HEK293 (cell line): ENCODE results near the gene HLA-C.

Experiments used
- CTCF ChIA-PET: fragments of 350-600 bp; formaldehyde crosslinking; extraction: SDS; loops from one replicate; lab custom pipeline; 2021; ENCODE audit warnings: antibody characterized with exemption; lab: Yijun Ruan, JAX
- POLR2A ChIA-PET: fragments of 300-600 bp; formaldehyde crosslinking; extraction: SDS; loops from one replicate; lab custom pipeline; 2020; ENCODE audit warnings: antibody characterized with exemption, inconsistent platforms; lab: Yijun Ruan, JAX
- H3K27ac ChIP-seq: fragments of 200-500 bp; sonication (Bioruptor generic); 2 replicates; pipeline ENCODE4 v1.5.1; 2014; ENCODE audit warnings: low read depth, low read length, control low read depth, inconsistent platforms; ENCODE audit errors: extremely low read depth
- H3K36me3 ChIP-seq, 2 experiments: fragments of 200-500 bp in 1 of 2; sonication (Bioruptor generic) in 1 of 2; 1 replicate in 1 of 2; 2 replicates in 1 of 2; pipeline ENCODE4 v1.5.1; 2014 to 2017; ENCODE audit warnings: inconsistent platforms in 2 of 2, low read length in 2 of 2; ENCODE audit not compliant: control insufficient read depth in 2 of 2, insufficient read depth in 1 of 2
- H3K4me1 ChIP-seq: fragments of 200-500 bp; sonication (Bioruptor generic); 2 replicates; pipeline ENCODE4 v1.5.1; 2014; ENCODE audit warnings: mild to moderate bottlenecking, low read length, inconsistent platforms; ENCODE audit not compliant: control insufficient read depth, insufficient read depth
- H3K4me3 ChIP-seq: 2 replicates; pipeline ENCODE4 v1.5.1; 2011; ENCODE audit warnings: low read depth, mild to moderate bottlenecking, control low read depth, low read length, moderate library complexity
- H3K9me3 ChIP-seq: fragments of 200-500 bp; sonication (Bioruptor generic); 2 replicates; pipeline ENCODE4 v1.5.1; 2014; ENCODE audit warnings: low read depth, low read length, inconsistent platforms; ENCODE audit not compliant: control insufficient read depth, insufficient read depth
- FEZF1 ChIP-seq: fragments of 450-650 bp; formaldehyde crosslinking; IDR thresholded peaks from 2 replicates; pipeline ENCODE4 v1.5.1; 2016; ENCODE audit warnings: missing biosample characterization, missing genetic modification characterization
- INSM2 ChIP-seq: fragments of 450-650 bp; formaldehyde crosslinking; IDR thresholded peaks from 2 replicates; pipeline ENCODE4 v1.5.1; 2016; ENCODE audit warnings: missing biosample characterization, missing genetic modification characterization
- MZF1 ChIP-seq: fragments of 450-650 bp; formaldehyde crosslinking; IDR thresholded peaks from 2 replicates; pipeline ENCODE4 v1.5.1; 2017; ENCODE audit warnings: missing biosample characterization, missing genetic modification characterization, borderline replicate concordance
- SP3 ChIP-seq: fragments of 450-650 bp; formaldehyde crosslinking; IDR thresholded peaks from 2 replicates; pipeline ENCODE4 v1.5.1; 2016; ENCODE audit warnings: missing biosample characterization, missing genetic modification characterization
- ZBTB44 ChIP-seq: fragments of 450-650 bp; IDR thresholded peaks from 2 replicates; pipeline ENCODE4 v1.5.1; 2018; ENCODE audit warnings: missing biosample characterization, mild to moderate bottlenecking, missing genetic modification characterization
- ZFP41 ChIP-seq: fragments of 450-650 bp; formaldehyde crosslinking; IDR thresholded peaks from 2 replicates; pipeline ENCODE4 v1.5.1; 2016; ENCODE audit warnings: missing biosample characterization, missing genetic modification characterization, borderline replicate concordance
- ZNF140 ChIP-seq: fragments of 450-650 bp; formaldehyde crosslinking; IDR thresholded peaks from 2 replicates; pipeline ENCODE4 v1.5.1; 2016; ENCODE audit warnings: missing biosample characterization, missing genetic modification characterization
- ZNF148 ChIP-seq: fragments of 450-650 bp; formaldehyde crosslinking; IDR thresholded peaks from 2 replicates; pipeline ENCODE4 v1.5.0; 2017; ENCODE audit warnings: missing biosample characterization, missing genetic modification characterization, borderline replicate concordance
- ZNF169 ChIP-seq: fragments of 450-650 bp; formaldehyde crosslinking; IDR thresholded peaks from 2 replicates; pipeline ENCODE4 v1.5.1; 2016; ENCODE audit warnings: missing biosample characterization, missing genetic modification characterization
- ZNF239 ChIP-seq: fragments of 450-650 bp; formaldehyde crosslinking; IDR thresholded peaks from 2 replicates; pipeline ENCODE4 v1.5.1; 2016; ENCODE audit warnings: missing biosample characterization, missing genetic modification characterization
- ZNF280C ChIP-seq: fragments of 450-650 bp; formaldehyde crosslinking; IDR thresholded peaks from 2 replicates; pipeline ENCODE4 v1.5.1; 2016; ENCODE audit warnings: missing biosample characterization, missing genetic modification characterization
- ZNF416 ChIP-seq: fragments of 450-650 bp; formaldehyde crosslinking; IDR thresholded peaks from 2 replicates; pipeline ENCODE4 v1.5.1; 2016; ENCODE audit warnings: missing biosample characterization, missing genetic modification characterization
- ZNF423 ChIP-seq: fragments of 450-650 bp; formaldehyde crosslinking; IDR thresholded peaks from 2 replicates; pipeline ENCODE4 v1.5.1; 2016; ENCODE audit warnings: missing biosample characterization, missing genetic modification characterization
- ZNF473 ChIP-seq: fragments of 450-650 bp; formaldehyde crosslinking; IDR thresholded peaks from 2 replicates; pipeline ENCODE4 v1.5.1; 2017; ENCODE audit warnings: missing biosample characterization, missing genetic modification characterization
- ZNF555 ChIP-seq: fragments of 450-650 bp; formaldehyde crosslinking; conservative IDR thresholded peaks from 2 replicates; pipeline ENCODE4 v1.5.1; 2017; ENCODE audit warnings: missing biosample characterization, mild to moderate bottlenecking, missing genetic modification characterization, inconsistent platforms
- ZNF610 ChIP-seq: fragments of 450-650 bp; formaldehyde crosslinking; IDR thresholded peaks from 2 replicates; pipeline ENCODE4 v1.5.1; 2016; ENCODE audit warnings: missing biosample characterization, missing genetic modification characterization, borderline replicate concordance
- ZNF664 ChIP-seq: fragments of 450-650 bp; formaldehyde crosslinking; IDR thresholded peaks from 2 replicates; pipeline ENCODE4 v1.5.1; 2016; ENCODE audit warnings: missing biosample characterization, missing genetic modification characterization
- ZNF830 ChIP-seq: fragments of 450-650 bp; IDR thresholded peaks from 2 replicates; pipeline ENCODE4 v1.5.0; 2018; ENCODE audit warnings: missing biosample characterization, missing genetic modification characterization, low read depth, mild to moderate bottlenecking, moderate library complexity
- ZNF837 ChIP-seq: fragments of 450-650 bp; formaldehyde crosslinking; IDR thresholded peaks from 2 replicates; pipeline ENCODE4 v1.5.1; 2016; ENCODE audit warnings: missing biosample characterization, missing genetic modification characterization
- TF ChIP-seq, protein P1 (sequence below): fragments of 450-650 bp; formaldehyde crosslinking; conservative IDR thresholded peaks from 2 replicates; pipeline ENCODE4 v1.5.1; 2016; ENCODE audit warnings: low read depth, missing biosample characterization, missing genetic modification characterization

The HLA-C gene

GRCh38 chr6:31308845-31309175 lies 36.9 kb upstream of the HLA-C start:
- CTCF ChIA-PET = interaction anchor here (0.6 kb wide), 1 partner anchor 35 kb away, joined by 3 read pairs; no protein-coding TSS in a partner anchor
- POLR2A ChIA-PET = interaction anchor here (0.5 kb wide), 1 partner anchor 207 kb away, joined by 4 read pairs; no protein-coding TSS in a partner anchor
- TF ChIP-seq, protein P1, sequence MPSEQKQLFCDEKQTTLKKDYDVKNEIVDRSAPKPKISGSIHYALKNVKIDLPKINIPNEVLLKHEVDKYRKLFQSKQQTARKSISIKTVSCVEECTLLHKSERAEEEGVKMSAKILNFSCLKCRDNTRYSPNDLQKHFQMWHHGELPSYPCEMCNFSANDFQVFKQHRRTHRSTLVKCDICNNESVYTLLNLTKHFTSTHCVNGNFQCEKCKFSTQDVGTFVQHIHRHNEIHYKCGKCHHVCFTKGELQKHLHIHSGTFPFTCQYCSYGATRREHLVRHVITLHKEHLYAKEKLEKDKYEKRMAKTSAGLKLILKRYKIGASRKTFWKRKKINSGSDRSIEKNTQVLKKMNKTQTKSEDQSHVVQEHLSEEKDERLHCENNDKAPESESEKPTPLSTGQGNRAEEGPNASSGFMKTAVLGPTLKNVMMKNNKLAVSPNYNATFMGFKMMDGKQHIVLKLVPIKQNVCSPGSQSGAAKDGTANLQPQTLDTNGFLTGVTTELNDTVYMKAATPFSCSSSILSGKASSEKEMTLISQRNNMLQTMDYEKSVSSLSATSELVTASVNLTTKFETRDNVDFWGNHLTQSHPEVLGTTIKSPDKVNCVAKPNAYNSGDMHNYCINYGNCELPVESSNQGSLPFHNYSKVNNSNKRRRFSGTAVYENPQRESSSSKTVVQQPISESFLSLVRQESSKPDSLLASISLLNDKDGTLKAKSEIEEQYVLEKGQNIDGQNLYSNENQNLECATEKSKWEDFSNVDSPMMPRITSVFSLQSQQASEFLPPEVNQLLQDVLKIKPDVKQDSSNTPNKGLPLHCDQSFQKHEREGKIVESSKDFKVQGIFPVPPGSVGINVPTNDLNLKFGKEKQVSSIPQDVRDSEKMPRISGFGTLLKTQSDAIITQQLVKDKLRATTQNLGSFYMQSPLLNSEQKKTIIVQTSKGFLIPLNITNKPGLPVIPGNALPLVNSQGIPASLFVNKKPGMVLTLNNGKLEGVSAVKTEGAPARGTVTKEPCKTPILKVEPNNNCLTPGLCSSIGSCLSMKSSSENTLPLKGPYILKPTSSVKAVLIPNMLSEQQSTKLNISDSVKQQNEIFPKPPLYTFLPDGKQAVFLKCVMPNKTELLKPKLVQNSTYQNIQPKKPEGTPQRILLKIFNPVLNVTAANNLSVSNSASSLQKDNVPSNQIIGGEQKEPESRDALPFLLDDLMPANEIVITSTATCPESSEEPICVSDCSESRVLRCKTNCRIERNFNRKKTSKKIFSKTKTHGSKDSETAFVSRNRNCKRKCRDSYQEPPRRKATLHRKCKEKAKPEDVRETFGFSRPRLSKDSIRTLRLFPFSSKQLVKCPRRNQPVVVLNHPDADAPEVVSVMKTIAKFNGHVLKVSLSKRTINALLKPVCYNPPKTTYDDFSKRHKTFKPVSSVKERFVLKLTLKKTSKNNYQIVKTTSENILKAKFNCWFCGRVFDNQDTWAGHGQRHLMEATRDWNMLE (tag by site-specific recombination) = no peak
- TF ChIP-seq ZNF148 (tag by site-specific recombination) (no peak), SP3 (tag by site-specific recombination) (no peak), ZNF239 (tag by site-specific recombination) (no peak), ZNF169 (no peak), ZNF140 (tag by site-specific recombination) (no peak), FEZF1 (tag by site-specific recombination) (no peak), ZNF610 (tag by site-specific recombination) (no peak), ZNF280C (no peak), ZNF473 (no peak), ZNF423 (tag by site-specific recombination) (no peak), ZNF830 (no peak), ZFP41 (tag by site-specific recombination) (no peak), ZBTB44 (tag by site-specific recombination) (no peak), ZNF837 (tag by site-specific recombination) (no peak), INSM2 (tag by site-specific recombination) (no peak), ZNF664 (tag by site-specific recombination) (no peak), MZF1 (tag by site-specific recombination) (no peak), ZNF555 (tag by site-specific recombination) (no peak), ZNF416 (tag by site-specific recombination) (no peak)
- TF ChIP-seq, all 188 proteins: peak for 0
- Histone ChIP-seq H3K27ac (no peak overlapping the region), H3K36me3 (no peaks in the 10 kb centered on the region), H3K4me1 (no peaks in the 10 kb centered on the region), H3K4me3 (no peak overlapping the region), H3K9me3 (no peaks in the 10 kb centered on the region)
